IPS-18c (cell line): ENCODE results near the gene PTPRR.
"Not testable (repeated sequence)": the region's sequence is repeated elsewhere in the genome, so short reads cannot be mapped to it uniquely, and the experiment has no call there.

Experiments used
- H3K4me3 ChIP-seq: 2 replicates; pipeline ENCODE4 v1.7.0; 2013; ENCODE audit warnings: low read depth, mild to moderate bottlenecking, low read length, moderate library complexity; ENCODE audit not compliant: insufficient read depth
- H3K9me3 ChIP-seq: one replicate; pipeline ENCODE4 v1.6.1; 2013; ENCODE audit warnings: mild to moderate bottlenecking, low read length, moderate library complexity; ENCODE audit not compliant: control insufficient read depth, insufficient read depth

The PTPRR gene

DNA sequence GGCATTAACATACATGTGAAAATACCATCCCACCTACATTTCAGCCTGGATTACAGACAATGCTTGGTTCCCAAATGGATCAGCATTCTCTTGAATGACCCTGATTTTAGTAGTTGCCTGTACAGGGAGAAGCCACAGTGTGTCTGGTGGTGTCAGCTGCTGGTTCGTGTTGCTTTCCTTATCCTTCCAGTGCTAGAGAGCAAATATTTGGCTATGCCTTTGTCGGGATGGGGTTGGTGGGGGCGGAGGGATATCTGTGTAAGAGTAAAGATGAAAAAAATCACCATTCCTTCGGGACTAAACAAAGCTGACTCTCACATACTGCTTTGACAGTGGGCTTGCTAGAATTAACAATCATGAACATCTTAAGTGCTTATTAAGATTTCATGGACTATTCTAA lies 96.0 kb downstream of the PTPRR start:
- Histone ChIP-seq H3K4me3 (no peak overlapping the region), H3K9me3 (no peaks in the 10 kb centered on the region)

DNA sequence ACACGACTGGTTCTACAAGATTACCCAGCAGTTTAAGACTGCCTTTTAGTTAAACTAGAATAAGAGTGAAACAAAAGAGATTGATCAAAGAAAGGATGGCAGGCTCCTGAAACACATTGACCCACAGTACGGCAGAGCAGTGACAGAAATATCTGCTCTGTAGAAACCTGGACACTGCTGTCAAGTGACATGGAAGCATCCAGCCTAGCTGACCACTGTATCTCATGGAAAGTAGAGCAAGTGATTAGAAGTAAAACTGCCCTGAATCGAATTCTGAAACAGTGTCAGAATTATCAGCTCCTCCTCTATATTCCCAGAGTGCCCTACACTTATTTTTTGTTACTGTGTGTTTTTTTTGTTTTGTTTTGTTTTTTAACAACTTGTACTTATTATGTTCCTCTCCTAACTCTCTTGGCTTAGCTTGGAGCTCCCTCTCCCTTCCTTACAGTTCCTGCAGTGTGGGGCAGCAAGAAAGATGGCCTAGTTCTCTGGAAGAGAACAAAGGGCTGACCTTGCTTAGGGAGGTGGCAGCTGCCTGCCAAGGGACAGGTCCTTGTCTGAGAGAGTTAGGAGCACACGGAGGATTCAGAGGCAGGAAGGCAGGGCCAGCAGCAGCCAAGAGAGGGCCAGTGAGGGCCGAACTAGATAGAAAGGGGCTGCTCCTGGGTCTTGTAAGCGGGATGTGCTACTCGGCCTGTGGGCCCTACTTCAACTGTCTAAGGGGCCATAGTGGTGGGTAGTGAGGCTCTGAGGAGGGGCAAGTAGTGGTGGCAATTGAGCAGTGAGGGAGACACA lies 97.2 kb downstream of the PTPRR start:
- no peak overlapping the region for H3K4me3 ChIP-seq
- H3K9me3 ChIP-seq = no peaks in the 10 kb centered on the region

- Histone ChIP-seq H3K9me3 (no peaks in the 10 kb centered on the region), H3K4me3 (no peak overlapping the region)
These were observed 98.1 kb downstream of the PTPRR start for GRCh38 chr12:70822412-70822811.

DNA sequence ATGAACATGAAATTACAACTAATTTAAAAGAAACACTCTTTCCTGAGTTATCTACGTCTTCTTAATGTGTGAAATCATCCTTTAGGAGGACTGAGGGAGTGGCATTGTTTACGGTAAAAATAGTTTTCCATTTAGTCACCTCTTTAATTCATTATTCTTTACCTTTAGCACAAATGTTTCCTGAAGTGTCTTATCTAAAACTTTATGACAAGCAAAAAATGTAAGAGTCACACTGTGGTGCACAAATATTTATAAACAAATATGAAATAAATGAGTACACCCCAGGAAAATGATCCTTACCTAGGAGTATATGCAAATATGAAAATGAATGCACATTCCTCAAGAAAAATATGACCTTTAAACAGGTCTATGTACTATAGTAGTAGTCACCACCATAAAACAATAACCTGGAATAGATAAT lies 104.6 kb downstream of the PTPRR start:
- Histone ChIP-seq H3K9me3 (no peaks in the 10 kb centered on the region), H3K4me3 (no peak overlapping the region)

GRCh38 chr12:70815056-70815455 lies 105.5 kb downstream of the PTPRR start:
- H3K4me3 ChIP-seq = no peak overlapping the region
- no peaks in the 10 kb centered on the region for H3K9me3 ChIP-seq

DNA sequence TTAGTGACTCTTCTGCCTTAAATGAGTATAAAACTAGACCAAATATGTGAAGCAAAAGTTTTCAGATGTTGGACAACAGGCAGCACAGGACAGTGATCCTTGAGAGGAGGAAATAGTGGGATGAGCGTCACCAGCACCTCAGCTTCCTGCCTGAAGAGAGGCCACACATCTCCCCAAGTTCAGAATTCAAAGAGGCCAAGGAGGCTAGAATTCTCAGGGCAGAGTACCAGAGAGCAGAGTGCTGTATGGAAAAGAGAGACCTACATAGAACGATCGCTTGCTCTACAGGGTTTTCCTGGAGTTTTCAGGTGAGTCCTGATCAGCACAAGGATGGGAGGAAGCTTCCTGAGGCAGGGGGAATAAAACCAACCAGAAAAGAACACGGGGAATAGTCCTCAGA lies 107.0 kb downstream of the PTPRR start:
- no peaks in the 10 kb centered on the region for H3K9me3 ChIP-seq
- no peak overlapping the region for H3K4me3 ChIP-seq

- H3K9me3 ChIP-seq = no peaks in the 10 kb centered on the region
- H3K4me3 ChIP-seq = no peak overlapping the region
These were observed 108.4 kb downstream of the PTPRR start for GRCh38 chr12:70812136-70812535.

GRCh38 chr12:70809887-70810286 lies 110.7 kb downstream of the PTPRR start:
- no peak overlapping the region for H3K4me3 ChIP-seq
- H3K9me3 ChIP-seq = no peaks in the 10 kb centered on the region

DNA sequence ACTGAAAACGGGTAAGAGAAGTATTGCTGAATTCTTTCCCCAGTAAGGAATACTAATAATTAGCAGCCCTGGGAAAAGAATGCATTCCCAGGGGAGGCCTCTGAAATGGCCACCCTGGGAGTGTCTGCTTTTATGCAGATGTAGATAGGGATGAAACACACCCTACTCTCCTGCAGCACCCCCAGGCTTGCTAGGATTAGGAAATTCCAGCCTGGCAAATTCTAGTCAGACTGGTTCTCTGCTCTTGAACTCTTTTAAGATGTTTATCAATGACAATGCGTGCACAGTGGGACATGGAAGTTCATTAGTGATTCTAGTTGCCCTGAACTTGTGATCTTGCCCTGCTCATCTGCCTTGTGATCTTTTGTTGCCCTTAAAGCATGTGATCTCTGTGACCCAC lies 112.5 kb downstream of the PTPRR start:
- not testable (repeated sequence) for H3K4me3 ChIP-seq, H3K9me3 ChIP-seq

DNA sequence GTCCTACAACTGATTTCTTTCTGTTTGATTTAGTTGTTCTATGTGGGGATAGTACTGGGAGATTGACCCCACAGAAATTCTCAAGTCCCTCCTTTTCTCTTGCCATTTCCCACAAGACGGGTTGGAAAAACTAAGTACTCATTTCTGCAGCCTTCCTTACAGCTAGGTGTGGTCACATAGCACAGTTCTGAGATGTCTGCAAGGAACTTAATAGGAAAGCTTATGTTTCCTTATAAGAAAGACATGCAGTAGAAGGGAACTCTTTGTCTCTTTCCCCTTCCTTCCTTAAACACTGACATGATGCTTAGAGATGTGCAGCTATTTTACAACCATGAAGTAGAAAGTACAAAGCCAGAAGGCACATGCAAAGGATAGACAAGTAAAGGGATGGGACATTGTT lies 113.7 kb downstream of the PTPRR start:
- Histone ChIP-seq H3K4me3 (no peak overlapping the region), H3K9me3 (no peaks in the 10 kb centered on the region)

GRCh38 chr12:70806043-70806442 lies 114.5 kb downstream of the PTPRR start:
- Histone ChIP-seq H3K4me3 (no peak overlapping the region), H3K9me3 (no peaks in the 10 kb centered on the region)

DNA sequence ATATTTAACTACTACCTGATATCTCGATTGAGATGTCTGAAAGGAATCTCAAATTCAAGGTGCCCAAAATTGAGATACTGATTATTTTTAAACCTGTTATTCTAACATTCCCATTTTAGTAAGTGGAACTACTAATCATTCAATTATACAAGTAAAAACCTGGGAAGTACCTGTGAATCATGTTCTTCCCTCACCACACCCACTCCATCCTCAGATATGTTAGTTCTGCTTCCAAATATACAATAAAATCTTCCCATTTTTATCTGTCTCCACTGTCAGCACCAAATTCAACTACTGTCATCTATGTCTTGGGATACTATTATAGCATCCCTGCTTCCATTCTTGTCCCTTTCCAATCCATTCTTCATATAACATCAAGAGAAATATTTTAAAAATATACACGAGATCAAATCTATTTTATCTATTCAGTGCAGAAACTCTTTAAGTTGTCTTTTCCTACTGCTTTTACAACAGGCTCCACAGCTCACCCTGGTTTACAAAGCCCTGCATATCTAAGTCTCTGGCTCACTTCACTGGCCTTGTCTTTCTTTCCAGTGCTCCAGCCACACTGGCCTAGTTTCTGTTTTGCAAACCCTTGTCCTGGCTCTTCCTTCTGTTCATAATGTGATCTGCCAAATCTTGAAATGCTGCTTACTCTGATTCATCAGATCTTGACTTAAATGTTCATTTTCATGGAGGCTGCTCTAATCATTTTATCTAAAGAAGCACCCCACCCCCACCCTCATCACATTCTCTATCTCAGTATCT lies 122.3 kb downstream of the PTPRR start:
- no peaks in the 10 kb centered on the region for H3K9me3 ChIP-seq

DNA sequence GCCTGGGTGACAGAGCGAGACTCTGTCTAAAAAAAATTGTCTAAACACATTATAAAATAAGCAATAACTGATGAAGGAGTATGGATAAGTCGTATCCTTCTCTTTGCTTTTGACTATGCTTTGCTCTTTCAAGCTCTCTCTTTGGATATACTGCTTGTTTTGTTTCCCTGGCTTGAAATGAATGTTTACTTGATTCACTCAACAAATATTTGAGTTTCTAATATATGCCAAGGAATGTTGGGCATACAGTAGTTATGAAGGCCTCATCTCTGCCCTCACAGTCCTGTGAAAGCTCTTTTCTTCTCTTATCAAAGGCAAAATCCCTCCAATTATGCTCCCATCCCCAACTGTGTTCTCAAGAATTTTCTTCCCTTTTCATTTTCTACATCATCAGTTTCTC lies 123.5 kb downstream of the PTPRR start:
- Histone ChIP-seq H3K4me3 (no peak overlapping the region), H3K9me3 (no peaks in the 10 kb centered on the region)

More for the DNA sequence above, 122.3 kb downstream of the PTPRR start:
- H3K4me3 ChIP-seq = no peak overlapping the region

DNA sequence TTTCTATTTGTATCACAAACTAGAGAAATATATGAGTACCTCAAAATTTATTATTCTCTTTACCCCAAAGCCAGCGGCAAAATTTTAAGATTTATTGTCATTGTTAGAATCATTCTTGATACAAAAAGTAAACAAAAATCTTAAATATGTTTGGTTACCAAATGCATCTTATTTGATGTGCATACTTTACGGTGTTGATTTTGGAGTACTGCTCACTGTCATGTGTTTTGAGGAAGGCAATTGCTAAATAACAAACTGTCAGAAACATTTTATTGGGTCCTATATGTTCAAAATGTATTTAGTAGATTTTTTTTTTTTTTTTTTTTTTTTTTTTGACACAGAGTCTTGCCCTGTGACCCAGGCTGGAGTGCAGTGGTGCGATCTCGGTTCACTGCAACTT lies 124.9 kb downstream of the PTPRR start:
- no peak overlapping the region for H3K4me3 ChIP-seq
- no peaks in the 10 kb centered on the region for H3K9me3 ChIP-seq

DNA sequence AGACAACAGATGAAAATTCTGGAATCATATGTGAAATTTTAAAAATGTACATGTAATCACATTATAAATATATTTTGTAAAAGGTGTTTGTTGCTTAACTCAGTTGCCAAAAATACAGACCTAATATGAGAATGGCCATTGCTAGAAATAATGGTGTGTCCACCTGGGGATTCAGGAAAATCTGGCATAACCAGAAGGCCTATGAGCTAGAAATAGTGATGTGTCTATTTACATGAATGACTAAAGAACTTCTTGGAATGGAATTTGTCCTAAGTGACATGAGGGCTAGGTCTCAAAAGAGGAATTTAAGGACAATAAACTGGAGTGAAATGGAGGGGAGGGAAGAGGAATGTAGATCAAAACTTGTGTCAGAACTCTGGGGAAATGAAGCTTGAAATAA lies 126.4 kb downstream of the PTPRR start:
- Histone ChIP-seq H3K9me3 (no peaks in the 10 kb centered on the region), H3K4me3 (no peak overlapping the region)

- no peak overlapping the region for H3K4me3 ChIP-seq
- H3K9me3 ChIP-seq = no peaks in the 10 kb centered on the region
These were observed 131.8 kb downstream of the PTPRR start for GRCh38 chr12:70788774-70789173.

- no peak overlapping the region for H3K4me3 ChIP-seq
- H3K9me3 ChIP-seq = no peaks in the 10 kb centered on the region
These were observed 132.9 kb downstream of the PTPRR start for GRCh38 chr12:70787612-70788011.

- H3K4me3 ChIP-seq = no peak overlapping the region
- H3K9me3 ChIP-seq = no peaks in the 10 kb centered on the region
These were observed 134.6 kb downstream of the PTPRR start for GRCh38 chr12:70785896-70786295.
